Measurements from ENCODE around the gene PTRH1.

Gene PTRH1

GRCh38 chr9:127664678-127665507, 50.6 kb downstream of the PTRH1 start:
- no peak for DNase-seq (ENCODE audit: low read depth in 2 of 3, low spot score in 2 of 3)

- DNase-seq (ENCODE audit: low read depth in 2 of 3, low spot score in 2 of 3) = no peak
Measured at GRCh38 chr9:127664324-127664677, 51.2 kb downstream of the PTRH1 start.
